ENCODE results near the gene GRID2.
"Not testable (repeated sequence)": the region's sequence is repeated elsewhere in the genome, so short reads cannot be mapped to it uniquely, and the experiment has no call there.

The GRID2 gene

DNA sequence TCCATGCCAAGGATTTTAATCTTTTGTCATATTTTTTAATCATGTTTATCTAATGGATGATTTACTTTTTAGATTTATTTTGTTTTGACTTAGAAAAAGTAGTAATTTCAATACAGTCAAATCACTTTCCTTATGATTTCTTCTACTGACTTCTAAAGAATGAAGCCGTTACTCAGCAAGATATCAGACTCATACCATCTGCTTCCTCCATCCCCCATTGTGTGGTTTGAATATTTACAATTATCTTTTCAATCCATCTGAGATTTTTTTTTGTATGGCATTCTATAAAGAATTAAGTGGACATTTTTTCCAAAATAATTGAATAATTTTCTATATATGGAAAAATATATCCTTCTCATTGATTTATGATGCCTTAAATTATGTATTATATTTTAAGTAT is 959.4 kb downstream of the GRID2 start:
- Histone ChIP-seq H3K36me3 (no peaks in the 10 kb centered on the region), H3K4me1 (no peaks in the 10 kb centered on the region), H3K9me3 (no peaks in the 10 kb centered on the region), H3K27me3 (no peaks in the 10 kb centered on the region), H3K4me3 (ENCODE audit: low read depth, low read length) (no peak overlapping the region)
- no peak for DNase-seq
- TF ChIP-seq, protein P1, sequence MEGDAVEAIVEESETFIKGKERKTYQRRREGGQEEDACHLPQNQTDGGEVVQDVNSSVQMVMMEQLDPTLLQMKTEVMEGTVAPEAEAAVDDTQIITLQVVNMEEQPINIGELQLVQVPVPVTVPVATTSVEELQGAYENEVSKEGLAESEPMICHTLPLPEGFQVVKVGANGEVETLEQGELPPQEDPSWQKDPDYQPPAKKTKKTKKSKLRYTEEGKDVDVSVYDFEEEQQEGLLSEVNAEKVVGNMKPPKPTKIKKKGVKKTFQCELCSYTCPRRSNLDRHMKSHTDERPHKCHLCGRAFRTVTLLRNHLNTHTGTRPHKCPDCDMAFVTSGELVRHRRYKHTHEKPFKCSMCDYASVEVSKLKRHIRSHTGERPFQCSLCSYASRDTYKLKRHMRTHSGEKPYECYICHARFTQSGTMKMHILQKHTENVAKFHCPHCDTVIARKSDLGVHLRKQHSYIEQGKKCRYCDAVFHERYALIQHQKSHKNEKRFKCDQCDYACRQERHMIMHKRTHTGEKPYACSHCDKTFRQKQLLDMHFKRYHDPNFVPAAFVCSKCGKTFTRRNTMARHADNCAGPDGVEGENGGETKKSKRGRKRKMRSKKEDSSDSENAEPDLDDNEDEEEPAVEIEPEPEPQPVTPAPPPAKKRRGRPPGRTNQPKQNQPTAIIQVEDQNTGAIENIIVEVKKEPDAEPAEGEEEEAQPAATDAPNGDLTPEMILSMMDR (IDR thresholded peaks at IDR 0.05; ENCODE audit: low read depth, low read length) = no peak

DNA sequence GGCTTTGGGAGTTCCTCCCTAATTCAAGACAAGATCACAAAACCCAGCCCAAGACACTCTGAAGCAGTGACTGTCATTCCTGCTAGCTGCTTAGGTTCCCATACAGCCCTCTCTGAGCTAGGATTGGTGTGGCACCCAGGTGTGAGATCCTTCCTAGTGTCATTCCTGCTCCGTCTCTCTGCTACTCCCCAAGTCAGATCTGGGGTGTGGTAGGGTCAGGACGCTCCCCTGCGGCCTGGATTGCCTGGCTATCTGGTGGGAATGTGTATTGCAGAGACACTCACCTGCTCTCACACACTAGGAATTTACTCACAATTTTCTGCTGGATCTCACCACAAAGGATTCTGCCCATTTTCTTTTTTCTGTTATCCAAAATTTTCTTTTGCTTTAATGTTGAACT is 964.0 kb downstream of the GRID2 start:
- Histone ChIP-seq H3K27me3 (no peaks in the 10 kb centered on the region), H3K4me3 (ENCODE audit: low read depth, low read length) (no peak overlapping the region), H3K4me1 (no peaks in the 10 kb centered on the region), H3K9me3 (no peaks in the 10 kb centered on the region), H3K36me3 (no peaks in the 10 kb centered on the region)
- no peak for DNase-seq
- TF ChIP-seq, protein P1 (IDR thresholded peaks at IDR 0.05; ENCODE audit: low read depth, low read length) = no peak

DNA sequence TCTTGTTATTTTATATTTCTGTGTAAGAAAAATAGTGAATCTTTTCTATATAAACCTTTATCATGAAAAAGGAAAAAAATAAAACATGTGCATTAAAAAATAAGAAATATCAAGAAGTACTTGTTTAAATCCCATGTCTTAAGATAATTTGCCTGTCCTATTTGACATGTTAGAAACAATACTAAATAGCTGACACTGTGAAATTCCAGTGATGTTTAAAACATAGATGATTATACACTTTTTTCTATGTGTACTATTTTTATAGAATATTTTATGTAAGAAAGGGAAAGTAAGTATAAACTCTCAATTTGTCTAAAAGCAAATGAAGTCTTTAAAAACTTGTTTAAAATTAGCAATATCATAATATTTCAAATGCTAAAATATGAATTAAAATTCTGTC is 981.6 kb downstream of the GRID2 start:
- no peaks in the 10 kb centered on the region for H3K9me3 ChIP-seq
- TF ChIP-seq, protein P1 (IDR thresholded peaks at IDR 0.05; ENCODE audit: low read depth, low read length) = no peak
- H3K36me3 ChIP-seq = no peaks in the 10 kb centered on the region

GRCh38 chr4:93289241-93289640 is 985.5 kb downstream of the GRID2 start:
- no peaks in the 10 kb centered on the region for H3K9me3 ChIP-seq
- no peaks in the 10 kb centered on the region for H3K36me3 ChIP-seq
- H3K4me3 ChIP-seq (ENCODE audit: low read depth, low read length) = no peak overlapping the region
- H3K4me1 ChIP-seq = no peaks in the 10 kb centered on the region
- TF ChIP-seq, protein P1 (IDR thresholded peaks at IDR 0.05; ENCODE audit: low read depth, low read length) = no peak
- no peak for DNase-seq
- H3K27me3 ChIP-seq = no peaks in the 10 kb centered on the region

More for the DNA sequence above, 981.6 kb downstream of the GRID2 start:
- H3K27me3 ChIP-seq = no peaks in the 10 kb centered on the region
- no peaks in the 10 kb centered on the region for H3K4me1 ChIP-seq
- DNase-seq = no peak
- H3K4me3 ChIP-seq (ENCODE audit: low read depth, low read length) = no peak overlapping the region

DNA sequence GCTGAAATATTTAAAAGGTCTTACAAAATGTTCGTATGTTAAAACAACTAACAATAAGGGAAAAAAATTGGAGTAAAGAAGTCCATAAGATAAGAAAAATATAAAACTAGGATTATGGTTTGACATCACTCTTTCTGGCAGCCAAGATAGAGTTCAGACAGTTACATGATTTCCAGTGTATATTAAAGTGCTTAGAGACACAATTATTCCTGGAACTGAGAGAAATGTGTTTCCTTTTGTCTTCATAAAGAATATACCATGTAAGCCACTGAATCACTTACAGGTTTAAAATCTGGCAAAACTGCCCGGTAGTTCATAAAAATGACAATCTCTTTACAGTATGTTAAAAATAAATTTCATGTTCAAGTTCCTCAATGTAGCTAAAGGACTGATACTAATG is 986.1 kb downstream of the GRID2 start:
- Histone ChIP-seq H3K4me3 (ENCODE audit: low read depth, low read length) (no peak overlapping the region), H3K9me3 (no peaks in the 10 kb centered on the region), H3K27me3 (no peaks in the 10 kb centered on the region), H3K4me1 (no peaks in the 10 kb centered on the region), H3K36me3 (no peaks in the 10 kb centered on the region)
- TF ChIP-seq, protein P1 (IDR thresholded peaks at IDR 0.05; ENCODE audit: low read depth, low read length) = no peak
- no peak for DNase-seq

DNA sequence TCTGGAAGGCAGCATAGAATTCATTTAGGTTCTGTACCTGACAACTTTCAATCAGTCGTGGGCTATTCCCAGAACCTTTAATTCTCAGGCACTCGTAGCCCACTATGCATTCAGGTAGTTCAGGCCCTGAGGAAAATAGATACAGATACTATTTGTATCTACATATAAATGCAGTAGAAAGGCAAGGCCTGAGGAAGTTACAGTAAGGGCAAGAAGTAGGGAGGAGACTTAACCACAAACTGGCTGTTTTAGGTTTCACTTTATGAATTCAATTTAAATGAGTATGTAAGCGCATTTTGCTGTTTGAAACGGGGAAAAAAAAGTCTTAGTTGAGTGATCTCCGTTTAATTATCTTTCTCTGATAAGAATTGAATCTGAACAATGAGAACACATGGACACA is 995.4 kb downstream of the GRID2 start:
- Histone ChIP-seq H3K27me3 (no peaks in the 10 kb centered on the region), H3K4me3 (ENCODE audit: low read depth, low read length) (no peak overlapping the region), H3K4me1 (no peaks in the 10 kb centered on the region), H3K9me3 (no peaks in the 10 kb centered on the region), H3K36me3 (no peaks in the 10 kb centered on the region)
- DNase-seq = no peak
- TF ChIP-seq, protein P1 (IDR thresholded peaks at IDR 0.05; ENCODE audit: low read depth, low read length) = no peak

DNA sequence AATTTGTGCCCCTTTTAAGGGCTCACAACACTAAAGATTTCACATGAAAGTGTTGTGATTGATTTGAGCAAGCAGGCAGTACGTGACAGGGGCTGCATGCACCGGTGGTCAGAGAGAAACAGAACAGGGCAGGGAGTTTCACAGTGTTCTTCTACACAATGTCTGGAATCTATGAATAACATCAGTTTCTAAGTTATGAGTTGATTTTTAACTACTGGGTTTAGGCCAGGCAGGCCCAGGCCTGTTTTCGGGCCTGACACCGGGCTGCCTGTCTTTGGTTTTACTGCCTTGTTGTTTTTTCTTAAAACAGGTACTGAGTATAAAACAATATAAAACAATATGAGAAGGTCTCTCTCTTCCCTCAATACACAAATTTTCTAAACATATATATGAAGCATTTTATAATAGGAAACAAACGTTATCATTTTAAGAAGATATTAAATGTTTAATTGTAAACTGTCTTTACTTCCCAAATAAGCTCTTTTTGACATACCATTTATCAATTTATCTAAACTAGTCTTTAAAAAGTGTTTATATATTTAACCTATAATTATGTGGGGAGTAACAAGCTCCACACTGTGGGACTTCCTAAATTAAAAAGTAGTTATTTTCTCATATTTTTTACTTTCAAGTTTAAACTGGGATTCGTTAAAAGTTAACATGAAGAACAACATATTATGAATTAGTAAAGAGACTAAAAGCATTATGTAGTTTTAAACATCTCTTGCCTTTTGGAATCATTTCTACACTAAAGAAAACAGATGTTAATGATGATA is 997.2 kb downstream of the GRID2 start:
- DNase-seq; H3K36me3 ChIP-seq; H3K9me3 ChIP-seq; H3K4me3 ChIP-seq (ENCODE audit: low read depth, low read length); H3K27me3 ChIP-seq; H3K4me1 ChIP-seq: not testable (repeated sequence)
